Peyer's patch (tissue), 4 donors: ENCODE data around the gene APOC3. TPM values are rescaled to one million over a fixed set of nuclear protein-coding genes. Genes with fewer than 3 reads are reported as not detected.
A peak's percentile ranks its signal among the peaks of the same experiment; 100 is the strongest.
"Not testable (repeated sequence)": the region's sequence is repeated elsewhere in the genome, so short reads cannot be mapped to it uniquely, and the experiment has no call there.

ENCODE experiments used
- DNase-seq, 3 donors: peaks; one replicate each; pipeline ENCODE4 v3.0.0-alpha.2; 2017 to 2019
- H3K27ac ChIP-seq, 4 donors: fragments of 200-600 bp; sonication (generic); one replicate each; pipeline ENCODE4 v1.5.1; 2016 to 2019
- H3K27me3 ChIP-seq, 2 donors: fragments of 200-600 bp; sonication (generic); one replicate each; pipeline ENCODE4 v1.5.1; 2019
- H3K36me3 ChIP-seq, 3 donors: fragments of 200-600 bp; sonication (generic); one replicate each; pipeline ENCODE4 v1.5.1; 2016 to 2019
- H3K4me1 ChIP-seq, 4 donors: fragments of 200-600 bp; sonication (generic); one replicate each; pipeline ENCODE4 v1.5.1; 2016 to 2019
- H3K4me3 ChIP-seq, 4 donors: fragments of 200-600 bp; sonication (generic); 1 replicate in 3 of 4; 2 replicates in 1 of 4; pipeline ENCODE4 v1.5.1; 2016 to 2019; ENCODE audit warnings: mild to moderate bottlenecking in 1 of 4
- H3K9me3 ChIP-seq, 4 donors: fragments of 200-600 bp; sonication (generic); one replicate each; pipeline ENCODE4 v1.5.1; 2016 to 2019; ENCODE audit warnings: mild to moderate bottlenecking in 1 of 4
- POLR2A ChIP-seq, 2 donors: fragments of 450-650 bp; IDR thresholded peaks; one replicate each; pipeline ENCODE4 v1.5.1; 2017; ENCODE audit warnings: antibody characterized with exemption in 2 of 2, mild to moderate bottlenecking in 2 of 2, moderate library complexity in 2 of 2
- total RNA-seq, 4 donors: library from RNA; depleted of rRNA; stranded (reverse); fragments of >200 nt; gene quantifications; one replicate each; pipeline ENCODE4 v1.1.0, GENCODE V29; 2016
- TF ChIP-seq, protein P1 (sequence below), 6 experiments: fragments of 450-650 bp in 4 of 6; fragments of 200-600 bp in 2 of 6; sonication (generic) in 1 of 6; IDR thresholded peaks; one replicate each; pipeline ENCODE4 v1.5.1; 2017 to 2019; ENCODE audit warnings: antibody characterized with exemption in 6 of 6, mild to moderate bottlenecking in 3 of 6, moderate library complexity in 1 of 6

The APOC3 gene
- total RNA-seq, 4 donors from 2014 or later = 276 to 11,857 (median 5,024) TPM

- H3K4me3 ChIP-seq = no peak overlapping the region
- H3K27me3 ChIP-seq = no peaks in the 10 kb centered on the region
- DNase-seq = peak in 1 of 3 donors; percentile 42
- peak overlapping the region in 2 of 4 donors; percentile 81 to 82 for H3K27ac ChIP-seq
- no peaks in the 10 kb centered on the region for H3K9me3 ChIP-seq
- no peaks in the 10 kb centered on the region for H3K36me3 ChIP-seq
- peaks cover 0 to 21% (median 6%) of the 10 kb centered on the region in 4 donors for H3K4me1 ChIP-seq
- TF ChIP-seq, protein P1, sequence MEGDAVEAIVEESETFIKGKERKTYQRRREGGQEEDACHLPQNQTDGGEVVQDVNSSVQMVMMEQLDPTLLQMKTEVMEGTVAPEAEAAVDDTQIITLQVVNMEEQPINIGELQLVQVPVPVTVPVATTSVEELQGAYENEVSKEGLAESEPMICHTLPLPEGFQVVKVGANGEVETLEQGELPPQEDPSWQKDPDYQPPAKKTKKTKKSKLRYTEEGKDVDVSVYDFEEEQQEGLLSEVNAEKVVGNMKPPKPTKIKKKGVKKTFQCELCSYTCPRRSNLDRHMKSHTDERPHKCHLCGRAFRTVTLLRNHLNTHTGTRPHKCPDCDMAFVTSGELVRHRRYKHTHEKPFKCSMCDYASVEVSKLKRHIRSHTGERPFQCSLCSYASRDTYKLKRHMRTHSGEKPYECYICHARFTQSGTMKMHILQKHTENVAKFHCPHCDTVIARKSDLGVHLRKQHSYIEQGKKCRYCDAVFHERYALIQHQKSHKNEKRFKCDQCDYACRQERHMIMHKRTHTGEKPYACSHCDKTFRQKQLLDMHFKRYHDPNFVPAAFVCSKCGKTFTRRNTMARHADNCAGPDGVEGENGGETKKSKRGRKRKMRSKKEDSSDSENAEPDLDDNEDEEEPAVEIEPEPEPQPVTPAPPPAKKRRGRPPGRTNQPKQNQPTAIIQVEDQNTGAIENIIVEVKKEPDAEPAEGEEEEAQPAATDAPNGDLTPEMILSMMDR (IDR thresholded peaks at IDR 0.05) = no peak
- no peak for TF ChIP-seq POLR2A (IDR thresholded peaks at IDR 0.05)
Observed at GRCh38 chr11:116833491-116833815, 3.7 kb downstream of the APOC3 start.

DNA sequence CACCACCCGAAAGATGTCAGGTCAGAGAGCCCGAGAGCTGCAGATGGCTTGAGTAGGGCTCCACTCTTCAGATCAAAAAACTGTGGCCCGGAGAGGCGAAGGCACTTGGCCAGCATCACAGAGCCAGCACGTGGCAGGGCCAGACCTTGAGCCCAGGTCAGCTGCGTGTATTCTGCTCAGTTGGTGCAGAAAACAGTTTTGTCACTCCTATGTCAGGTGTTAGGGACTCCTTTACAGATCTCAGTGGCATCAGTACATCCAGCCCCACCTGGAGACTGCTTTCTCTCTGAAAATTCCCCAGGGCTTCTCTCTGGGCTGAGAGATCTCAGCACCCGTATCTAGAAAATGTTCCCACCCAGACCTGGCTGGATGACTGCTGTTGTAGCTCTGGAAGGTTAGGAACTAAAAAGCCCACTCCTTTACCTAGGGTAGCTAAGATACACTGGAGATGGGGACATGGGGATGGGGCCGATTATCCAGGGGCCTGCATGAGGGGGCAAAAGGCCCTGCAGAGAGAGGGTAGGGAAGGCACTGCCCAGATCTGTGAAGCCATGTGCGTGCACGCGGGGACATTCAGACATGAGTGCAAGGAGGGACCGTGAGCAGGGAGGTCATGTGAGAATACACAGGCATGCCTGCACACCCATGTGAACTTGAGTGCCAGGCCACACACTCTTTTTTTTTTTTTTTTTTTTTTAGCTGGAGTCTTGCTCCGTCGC is 4.3 kb downstream of the APOC3 start:
- Histone ChIP-seq H3K9me3 (no peaks in the 10 kb centered on the region), H3K4me1 (peaks cover 0 to 21% (median 6%) of the 10 kb centered on the region in 4 donors), H3K36me3 (no peaks in the 10 kb centered on the region), H3K27me3 (no peaks in the 10 kb centered on the region), H3K27ac (peak overlapping the region in 2 of 4 donors; percentile 81 to 82), H3K4me3 (no peak overlapping the region)
- DNase-seq = peak in 1 of 3 donors; percentile 63
- TF ChIP-seq, protein P1 (IDR thresholded peaks at IDR 0.05) = no peak
- TF ChIP-seq POLR2A (IDR thresholded peaks at IDR 0.05) = no peak

- H3K36me3 ChIP-seq, H3K9me3 ChIP-seq, H3K4me3 ChIP-seq, H3K27me3 ChIP-seq: not testable (repeated sequence)
- Histone ChIP-seq H3K27ac (peak overlapping the region in 3 of 4 donors; percentile 45 to 82 (median 76)), H3K4me1 (peaks cover 0 to 21% (median 6%) of the 10 kb centered on the region in 4 donors)
- DNase-seq = peak in 1 of 3 donors; percentile 46
Observed at GRCh38 chr11:116834535-116835041, 4.9 kb downstream of the APOC3 start.

- DNase-seq = peak in 1 of 3 donors; percentile 52
- no peaks in the 10 kb centered on the region for H3K9me3 ChIP-seq
- H3K36me3 ChIP-seq = no peaks in the 10 kb centered on the region
- peaks cover 0 to 21% (median 6%) of the 10 kb centered on the region in 4 donors for H3K4me1 ChIP-seq
- no peaks in the 10 kb centered on the region for H3K27me3 ChIP-seq
- H3K4me3 ChIP-seq = peak overlapping the region; percentile 29 to 51 (median 45)
- H3K27ac ChIP-seq = peak overlapping the region; percentile 45 to 82 (median 68)
- TF ChIP-seq POLR2A (IDR thresholded peaks at IDR 0.05) = peak in 1 of 2 donors; percentile 0
- TF ChIP-seq, protein P1 (IDR thresholded peaks at IDR 0.05) = no peak
Observed at GRCh38 chr11:116835042-116835772, 5.5 kb downstream of the APOC3 start.

GRCh38 chr11:116835791-116836631 is 6.3 kb downstream of the APOC3 start:
- H3K4me3 ChIP-seq = peak overlapping the region; percentile 29 to 51 (median 45)

More at GRCh38 chr11:116835791-116836631, 6.3 kb downstream of the APOC3 start:
- Histone ChIP-seq H3K27me3 (no peaks in the 10 kb centered on the region), H3K4me1 (peaks cover 0 to 21% (median 6%) of the 10 kb centered on the region in 4 donors), H3K27ac (peak overlapping the region; percentile 45 to 82 (median 68)), H3K9me3 (no peaks in the 10 kb centered on the region), H3K36me3 (no peaks in the 10 kb centered on the region)
- TF ChIP-seq, protein P1 (IDR thresholded peaks at IDR 0.05) = peak in 4 of 6 experiments; percentile 55 to 90 (median 79)
- TF ChIP-seq POLR2A (IDR thresholded peaks at IDR 0.05) = peak in 1 of 2 donors; percentile 7
- DNase-seq = peak; percentile 68 to 93 (median 91)
